Stromal cell of bone marrow (primary cell): ENCODE data around the gene LSM7.

Experiments used
- DNase-seq: peaks from one replicate; pipeline ENCODE4 v3.0.0-alpha.2; 2012; ENCODE audit warnings: low read depth

Gene LSM7

GRCh38 chr19:2328401-2329148, at the start of gene LSM7, which contains the start of gene SPPL2B:
Gene LSM7, minus strand, starts transcription at chr19:2328586. Its CDS starts 20 bp downstream, at chr19:2328566.
Gene SPPL2B, plus strand, starts transcription at chr19:2328684. Its CDS starts 26 bp downstream, at chr19:2328710.
- peak; percentile 74 for DNase-seq

- no peak for DNase-seq
Observed at GRCh38 chr19:2376784-2377519, 48.6 kb upstream of the LSM7 start.

- DNase-seq, result no peak
Observed at GRCh38 chr19:2375353-2376121, 47.2 kb upstream of the LSM7 start.

- DNase-seq, result no peak
Observed at GRCh38 chr19:2374808-2375207, 46.4 kb upstream of the LSM7 start.

GRCh38 chr19:2372076-2372612, 43.8 kb upstream of the LSM7 start:
- no peak for DNase-seq

- no peak for DNase-seq
Observed at GRCh38 chr19:2371656-2372055, 43.3 kb upstream of the LSM7 start.

- no peak for DNase-seq
Observed at GRCh38 chr19:2365201-2365970, 37.0 kb upstream of the LSM7 start.

- DNase-seq, result no peak
Observed at GRCh38 chr19:2363419-2363818, 35.0 kb upstream of the LSM7 start.

GRCh38 chr19:2362970-2363300, 34.5 kb upstream of the LSM7 start:
- DNase-seq, result no peak

- DNase-seq, result no peak
Observed at GRCh38 chr19:2362046-2362969, 33.9 kb upstream of the LSM7 start.

- no peak for DNase-seq
Observed at GRCh38 chr19:2361246-2362045, 33.1 kb upstream of the LSM7 start.

- DNase-seq, result no peak
Observed at GRCh38 chr19:2360833-2361232, 32.4 kb upstream of the LSM7 start.

- DNase-seq, result no peak
Observed at GRCh38 chr19:2359992-2360685, 31.8 kb upstream of the LSM7 start, which contains the start of gene TMPRSS9. Gene TMPRSS9, plus strand, starts transcription at chr19:2360265. Its CDS starts 29,521 bp downstream, at chr19:2389786.

- DNase-seq, result no peak
Observed at GRCh38 chr19:2358548-2359173, 30.3 kb upstream of the LSM7 start.

- no peak for DNase-seq
Observed at GRCh38 chr19:2357279-2358206, 29.2 kb upstream of the LSM7 start.

GRCh38 chr19:2356036-2356646, 27.8 kb upstream of the LSM7 start:
- no peak for DNase-seq
